HL-60/S4 (cell line): ENCODE measurements around the gene STMN3.
"Not testable (repeated sequence)": the region's sequence is repeated elsewhere in the genome, so short reads cannot be mapped to it uniquely, and the experiment has no call there.

ENCODE experiments used
- in situ Hi-C: fragments of 300-500 bp; cut with MboI; formaldehyde crosslinking; loops from 2 replicates; pipeline ENCODE4 v1.14.3; 2022; ENCODE audit warnings: low sequenced_read_pairs

The STMN3 gene

DNA sequence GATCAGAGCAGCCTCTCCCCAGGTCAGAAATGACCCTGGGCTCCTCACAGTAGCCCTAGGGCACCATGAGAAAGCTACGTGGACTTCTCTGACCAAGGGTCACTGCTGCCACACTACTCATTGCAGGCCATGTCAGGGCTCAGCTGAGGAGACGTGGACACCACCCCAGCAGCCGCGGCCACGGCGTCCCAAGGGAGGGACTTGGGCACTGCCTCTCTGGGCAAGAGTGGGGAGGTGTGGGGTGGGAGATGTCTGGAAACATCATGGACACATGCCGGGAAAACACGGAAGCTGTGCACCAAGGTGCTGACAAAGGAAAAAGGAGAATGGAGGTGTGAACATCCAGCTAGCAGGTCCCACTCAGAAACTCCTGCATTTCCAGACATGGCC, 35.4 kb downstream of the STMN3 start:
- in situ Hi-C loops = no loop called here

DNA sequence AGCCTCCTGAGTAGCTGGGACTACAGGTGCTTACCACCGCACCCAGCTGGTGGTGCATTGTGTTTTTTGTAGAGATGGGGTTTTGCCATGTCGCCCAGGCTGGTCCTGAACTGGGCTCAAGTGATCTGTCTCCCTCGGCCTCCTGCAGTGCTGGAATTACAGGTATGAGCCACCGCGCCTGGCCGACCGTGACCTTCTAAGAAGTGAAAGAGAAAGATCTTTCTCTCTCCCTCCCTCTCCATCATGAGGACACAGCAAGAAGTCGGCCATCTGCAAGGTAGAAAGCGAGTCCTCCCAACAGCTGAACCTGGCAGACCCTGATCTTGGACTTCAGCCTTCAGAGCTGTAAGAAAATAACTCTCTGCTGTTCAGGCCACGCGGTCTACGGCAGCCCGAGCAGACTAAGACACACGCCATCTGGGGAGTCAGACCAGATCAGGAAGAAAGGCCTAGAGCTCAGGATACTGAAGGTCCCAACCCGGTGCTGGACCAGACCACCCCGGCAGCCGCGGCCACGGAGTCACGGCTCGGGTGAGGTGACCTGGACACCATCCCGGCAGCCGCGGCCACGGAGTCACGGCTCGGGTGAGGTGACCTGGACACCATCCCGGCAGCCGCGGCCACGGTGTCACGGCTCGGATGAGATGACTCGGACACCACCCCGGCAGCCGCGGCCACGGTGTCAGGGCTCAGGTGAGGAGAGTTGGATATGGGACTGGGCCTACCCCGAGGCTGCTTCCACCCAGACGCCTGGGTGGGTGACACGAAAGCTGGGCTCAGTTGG, 35.9 kb downstream of the STMN3 start:
- in situ Hi-C loops = no loop called here

DNA sequence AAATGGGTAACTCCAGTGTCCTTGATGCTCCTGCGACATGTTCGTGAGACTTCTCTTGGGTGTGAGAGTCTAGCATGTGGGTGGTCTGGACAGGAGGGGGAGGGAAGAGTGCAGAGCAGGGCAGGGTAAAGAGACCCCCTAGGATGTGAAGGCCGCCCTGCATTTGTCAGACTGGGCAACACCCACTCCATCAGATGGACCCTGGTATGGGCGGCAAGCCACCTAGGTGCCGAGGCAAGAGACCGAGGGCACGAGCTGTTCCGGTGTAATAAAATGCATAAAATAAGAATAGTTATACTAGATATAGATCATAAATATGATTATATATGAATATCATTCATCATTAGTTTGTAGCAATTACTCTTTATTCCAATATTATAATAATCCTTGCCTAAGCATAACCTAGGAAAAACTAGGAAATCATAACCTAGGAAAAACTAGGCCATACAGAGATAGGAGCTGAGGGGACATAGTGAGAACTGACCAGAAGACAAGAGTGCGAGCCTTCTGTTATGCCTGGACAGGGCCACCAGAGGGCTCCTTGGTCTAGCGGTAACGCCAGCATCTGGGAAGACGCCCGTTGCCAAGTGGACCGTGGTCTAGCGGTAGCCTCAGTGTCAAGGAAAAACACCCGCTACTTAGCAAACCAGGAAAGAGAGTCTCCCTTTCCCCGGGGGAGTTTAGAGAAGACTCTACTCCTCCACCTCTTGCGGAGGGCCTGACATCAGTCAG, 39.2 kb downstream of the STMN3 start:
- in situ Hi-C loops = not testable (repeated sequence)

DNA sequence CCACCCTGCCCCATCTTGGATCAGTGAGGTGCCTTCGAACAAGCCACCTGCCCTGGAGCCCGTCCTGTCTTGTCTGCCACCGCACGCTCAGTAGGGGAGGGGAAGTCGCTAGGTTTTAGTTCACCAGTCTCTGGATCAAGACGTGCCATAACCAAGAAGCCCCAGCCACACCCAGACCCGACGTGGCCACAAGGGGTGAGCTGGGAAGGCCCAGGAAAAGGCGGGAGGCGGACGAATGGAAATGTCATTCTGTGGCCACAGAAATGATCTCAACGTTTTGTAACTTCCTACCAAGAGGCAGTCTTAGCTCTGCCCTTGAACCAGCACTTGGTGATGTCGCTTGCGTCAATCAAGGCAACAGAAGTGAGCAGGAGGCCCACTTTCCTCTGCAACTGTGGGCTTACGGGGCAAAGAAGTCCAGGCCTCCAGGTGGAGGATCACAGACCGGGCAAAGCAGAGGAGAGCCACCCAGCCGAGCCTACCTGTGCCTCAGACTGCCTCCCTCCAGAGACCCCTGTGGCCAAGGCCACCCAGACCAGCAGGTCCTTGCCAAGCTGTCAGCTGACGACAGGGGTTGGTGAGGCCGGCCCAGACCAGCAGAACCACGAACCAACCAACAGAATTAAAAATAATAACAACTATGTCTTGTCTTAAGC, 40.8 kb downstream of the STMN3 start:
- in situ Hi-C loops = no loop called here

DNA sequence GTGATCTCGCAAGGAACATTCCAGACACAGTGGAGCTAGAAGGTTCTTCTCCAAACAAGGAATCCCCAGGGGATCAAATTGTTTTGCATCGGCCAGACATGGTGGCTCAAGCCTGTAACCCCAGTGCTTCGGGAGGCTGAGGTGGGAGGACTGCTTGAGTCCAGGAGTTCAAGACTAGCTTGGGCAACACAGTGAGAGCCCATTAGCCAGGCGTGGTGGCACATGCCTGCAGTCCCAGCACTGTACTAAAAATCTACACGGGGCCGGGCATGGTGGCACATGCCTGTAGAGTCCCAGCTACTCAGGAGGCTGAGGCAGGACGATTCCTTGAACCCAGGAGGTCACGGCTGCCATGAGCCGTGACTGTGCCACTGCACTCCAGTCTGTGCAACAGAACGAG, 41.6 kb downstream of the STMN3 start:
- in situ Hi-C loops = no loop called here

DNA sequence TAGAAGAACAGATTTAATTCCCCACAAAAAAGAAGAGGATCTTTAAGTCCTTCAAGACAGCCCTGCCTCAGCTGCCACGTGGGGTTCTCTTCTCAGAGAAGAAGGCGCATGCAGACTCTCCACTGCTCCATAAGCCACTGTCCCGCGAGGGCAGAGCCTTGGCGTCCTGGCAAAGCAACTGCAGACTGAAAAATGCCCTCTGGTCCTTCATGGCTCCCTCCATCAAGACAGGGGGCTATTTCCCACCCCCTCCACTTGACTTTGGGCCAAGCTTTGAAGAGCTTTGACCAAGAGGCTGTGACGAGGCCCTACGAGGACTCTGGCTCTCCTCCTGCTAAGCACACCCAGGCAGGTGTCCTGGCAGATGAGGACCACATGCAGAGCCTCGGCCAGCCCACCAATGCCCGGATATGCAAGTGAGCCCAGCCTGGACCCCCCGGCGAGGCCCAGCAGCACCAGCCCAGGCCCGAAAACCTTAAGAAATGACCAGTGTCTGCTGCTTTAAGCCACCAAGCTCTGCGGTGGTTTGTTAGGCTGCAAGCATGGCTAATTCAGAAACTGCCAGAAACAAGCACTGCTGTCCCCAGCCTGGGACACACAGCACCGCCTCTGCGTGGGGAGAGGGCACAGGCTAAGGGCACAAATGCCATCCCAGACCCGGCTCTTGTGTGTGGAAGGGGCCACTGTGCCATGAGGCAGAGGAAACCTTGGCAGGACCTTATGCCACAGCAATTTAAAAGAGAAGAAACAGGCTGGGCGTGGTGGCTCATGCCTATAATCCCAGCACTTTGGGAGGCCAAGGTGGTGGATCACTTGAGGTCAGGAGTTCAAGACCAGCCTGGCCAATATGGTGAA, 42.4 kb downstream of the STMN3 start:
- in situ Hi-C loops = no loop called here

DNA sequence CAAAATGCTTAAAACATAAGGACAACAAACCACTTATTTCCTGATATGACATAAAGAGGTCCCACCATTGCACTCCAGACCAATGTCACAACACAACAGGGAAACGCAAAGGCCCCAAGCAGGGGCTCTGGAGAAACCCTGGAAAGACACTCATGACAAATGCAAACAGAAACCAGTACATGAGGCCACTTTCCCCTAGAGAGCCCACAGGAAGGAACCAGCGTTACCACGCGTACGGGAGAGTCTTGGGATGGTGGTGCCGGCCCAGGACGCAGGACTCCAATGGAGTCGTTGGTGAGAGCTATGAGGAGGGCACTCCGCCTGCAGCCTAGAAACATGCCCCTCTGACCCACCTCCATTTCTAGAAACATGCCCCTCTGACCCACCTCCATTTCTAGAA, 46.5 kb downstream of the STMN3 start:
- in situ Hi-C loops = no loop called here

DNA sequence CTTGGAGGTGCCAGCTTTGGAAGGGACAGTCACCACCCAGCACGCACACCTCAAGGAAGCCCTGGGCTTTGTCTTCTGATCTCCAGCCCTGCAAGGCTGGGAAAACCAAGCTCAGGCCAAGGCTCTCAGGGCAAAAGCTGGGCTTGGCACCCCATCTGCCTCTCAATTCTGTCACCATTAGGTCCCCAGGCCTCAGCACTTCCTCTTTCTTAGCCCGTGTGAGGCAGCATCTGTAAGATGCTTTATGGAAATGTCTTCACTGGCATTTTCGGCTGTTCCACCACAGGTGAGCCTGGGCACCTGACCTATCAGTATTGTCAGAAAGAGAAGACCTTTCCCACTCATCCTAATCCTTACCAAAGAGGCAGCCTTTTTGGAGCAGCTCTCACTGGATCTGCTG, 50.9 kb downstream of the STMN3 start:
- in situ Hi-C loops = no loop called here

DNA sequence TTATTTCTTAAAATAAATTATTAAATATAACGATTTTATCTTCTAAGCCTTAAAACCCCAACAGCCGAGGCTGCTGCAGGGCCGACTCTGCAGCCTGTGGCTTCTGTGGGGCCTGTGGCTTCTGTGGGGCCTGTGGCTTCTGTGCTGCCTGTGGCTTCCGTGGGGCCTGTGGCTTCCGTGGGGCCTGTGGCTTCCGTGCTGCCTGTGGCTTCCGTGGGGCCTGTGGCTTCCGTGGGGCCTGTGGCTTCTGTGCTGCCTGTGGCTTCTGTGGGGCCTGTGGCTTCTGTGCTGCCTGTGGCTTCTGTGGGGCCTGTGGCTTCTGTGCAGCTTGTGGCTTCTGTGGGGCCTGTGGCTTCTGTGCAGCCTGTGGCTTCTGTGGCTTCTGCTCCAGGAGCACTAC, 51.5 kb downstream of the STMN3 start:
- in situ Hi-C loops = not testable (repeated sequence)

DNA sequence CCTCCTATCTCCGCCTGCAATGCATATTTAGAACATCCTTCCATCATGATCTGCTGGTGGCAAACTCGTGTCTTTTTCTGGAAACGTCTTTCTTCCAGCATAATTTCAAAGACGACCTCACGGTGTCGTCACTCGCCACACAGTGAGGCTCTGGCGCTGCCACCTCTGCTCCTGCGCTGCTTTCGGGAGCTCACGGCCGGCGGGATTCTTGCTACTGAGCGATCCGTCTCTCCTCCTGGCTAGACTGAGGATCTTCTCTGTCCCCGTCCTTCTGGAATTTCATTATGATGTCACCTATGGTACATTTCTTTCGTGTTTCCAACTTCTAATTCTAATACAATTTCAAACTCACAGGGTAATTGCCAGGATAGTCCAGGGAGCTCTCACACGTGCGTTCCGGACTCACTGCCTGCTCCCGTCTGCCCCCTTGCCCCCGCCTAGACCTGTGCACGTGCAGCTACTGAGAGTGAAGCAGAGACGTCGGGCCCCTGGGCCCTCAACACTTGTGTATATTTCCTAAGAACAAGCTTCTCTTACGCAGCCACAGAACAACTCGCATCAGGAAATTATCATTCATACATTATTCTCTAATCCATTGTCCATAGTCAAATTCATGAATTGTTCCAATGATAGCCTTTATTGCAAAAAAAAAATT, 53.7 kb downstream of the STMN3 start:
- in situ Hi-C loops = no loop called here

DNA sequence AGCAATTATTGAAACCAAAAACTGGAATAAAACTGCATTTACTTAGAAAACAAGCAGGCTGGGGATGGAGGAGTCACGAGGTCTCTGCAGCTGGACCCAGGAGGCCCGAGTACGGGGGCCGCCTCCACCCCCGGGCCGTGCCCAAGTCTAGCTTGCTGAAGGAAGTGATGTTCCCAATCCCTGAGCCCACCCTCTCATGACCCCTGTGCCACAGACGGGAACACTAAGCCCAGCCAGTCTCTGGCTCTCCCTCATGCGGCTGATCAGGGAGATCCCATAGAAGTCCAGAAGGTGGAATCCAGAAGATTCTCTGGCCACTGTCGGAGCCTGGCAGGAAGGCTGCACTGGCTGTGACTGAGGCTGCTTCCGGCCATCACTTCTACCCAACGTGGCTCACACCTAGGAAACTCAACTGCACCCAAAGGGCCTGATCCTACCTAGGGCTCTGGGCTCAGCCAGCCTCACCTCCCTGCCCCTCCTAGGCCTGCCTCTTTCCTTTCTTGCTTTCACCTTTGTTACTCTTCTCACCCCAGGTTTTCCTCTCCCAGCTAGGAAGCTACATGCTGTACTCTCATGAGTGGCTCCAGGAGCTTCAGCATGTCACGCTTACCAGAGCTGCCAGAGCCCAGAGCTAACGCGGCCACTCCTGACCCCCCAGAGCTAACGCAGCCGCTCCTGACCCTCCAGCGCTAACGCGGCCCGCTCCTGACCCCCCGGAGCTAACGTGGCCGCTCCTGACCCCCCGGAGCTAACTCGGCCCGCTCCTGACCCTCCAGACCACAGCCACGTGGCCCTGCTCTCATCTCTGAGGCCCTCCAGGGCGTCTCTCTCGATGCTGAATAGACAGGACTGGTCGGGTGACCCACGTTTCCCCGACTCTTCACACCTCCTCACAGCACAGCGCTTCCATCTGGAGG, 54.5 kb downstream of the STMN3 start:
- in situ Hi-C loops = no loop called here

DNA sequence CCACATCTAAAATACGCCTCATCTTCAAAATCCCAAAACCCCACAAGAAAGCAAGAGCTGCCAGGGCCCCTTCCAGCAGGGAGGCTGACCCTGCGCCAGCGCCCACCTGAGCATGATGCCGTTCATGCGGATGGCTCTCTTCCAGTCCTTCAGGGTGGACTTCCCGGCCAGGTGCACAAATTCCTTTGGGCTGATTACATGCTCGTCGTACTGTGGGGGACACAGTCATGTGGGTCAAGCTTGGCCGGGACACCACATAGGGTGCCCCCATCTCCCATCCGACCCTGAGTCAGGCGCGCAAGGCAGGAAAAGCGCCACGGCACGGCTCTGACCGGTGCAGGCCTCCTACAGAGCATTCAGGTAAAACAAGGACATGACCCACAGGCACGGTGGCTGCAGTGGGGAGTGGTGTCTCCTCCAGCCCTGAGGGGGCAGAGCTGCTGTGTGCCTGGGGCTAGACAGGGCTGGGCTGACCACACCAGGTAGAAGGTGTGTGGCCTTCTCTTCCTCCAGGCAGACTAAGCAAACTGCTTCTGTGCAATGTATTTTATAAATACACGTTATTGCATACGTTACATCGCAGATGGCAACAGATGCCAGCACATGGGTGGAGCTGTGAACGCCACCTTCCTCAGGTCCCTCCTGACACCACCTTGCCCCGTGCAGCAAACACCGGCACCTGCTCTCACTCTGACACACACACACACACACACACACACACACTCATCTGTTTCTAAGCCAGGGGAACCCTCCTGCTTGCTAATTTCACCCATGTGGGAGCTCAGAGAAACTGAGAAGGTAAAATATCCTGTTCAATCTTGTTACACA, 55.4 kb downstream of the STMN3 start:
- in situ Hi-C loops = no loop called here

DNA sequence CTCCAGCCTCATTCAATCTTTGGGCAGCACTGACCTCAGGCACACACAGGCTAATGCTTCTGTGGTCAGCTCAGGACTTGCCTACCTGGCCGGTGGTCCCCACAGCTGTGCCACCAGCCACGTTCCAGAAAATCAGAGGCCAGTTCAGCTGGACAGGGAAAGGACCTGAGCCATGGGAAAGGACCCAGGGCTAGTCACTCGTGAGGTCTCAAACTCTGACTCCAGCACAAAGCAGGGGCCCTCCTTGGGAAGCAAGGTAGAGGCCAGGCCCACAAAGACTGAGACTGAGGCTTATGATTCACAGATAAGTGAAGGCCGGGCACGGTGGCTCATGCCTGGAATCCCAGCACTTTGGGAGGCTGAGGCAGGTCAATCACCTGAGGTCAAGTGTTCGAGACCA, 56.8 kb downstream of the STMN3 start:
- in situ Hi-C loops = no loop called here

DNA sequence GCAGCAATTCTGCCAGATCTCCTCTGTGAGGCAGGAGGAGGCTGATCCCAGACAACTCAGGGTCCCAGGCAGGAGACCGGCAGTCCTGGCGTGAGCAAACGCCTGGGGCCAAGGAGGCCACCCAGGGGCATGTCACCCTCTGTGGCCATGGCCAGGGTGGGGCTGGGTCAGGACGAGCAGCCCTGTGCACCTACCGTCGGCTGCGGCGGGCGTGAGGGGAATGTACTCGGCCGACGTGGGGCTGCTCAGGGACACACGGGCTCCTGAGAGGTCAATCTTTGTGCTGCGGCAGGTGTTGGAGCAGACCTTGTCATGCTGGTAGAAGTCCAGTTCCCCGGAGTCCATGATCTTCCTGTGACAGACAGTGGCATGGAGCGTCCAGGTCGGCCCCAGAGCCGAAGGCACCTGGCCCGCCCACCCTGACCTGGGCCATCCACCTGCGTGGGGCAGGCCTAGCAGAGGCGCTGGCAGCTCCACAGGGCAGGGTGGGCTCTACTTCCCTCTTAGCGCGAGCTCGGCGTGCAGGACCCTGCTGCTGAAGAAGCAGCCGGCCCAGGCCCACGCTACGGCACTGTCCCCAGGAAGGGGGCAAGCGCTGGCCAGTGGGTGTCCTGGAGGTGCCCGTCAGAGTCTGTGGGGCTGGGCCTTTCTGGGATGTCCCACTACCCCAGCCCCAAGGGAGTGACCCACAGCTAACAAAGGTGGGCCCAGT, 57.7 kb downstream of the STMN3 start:
- in situ Hi-C loops = no loop called here

DNA sequence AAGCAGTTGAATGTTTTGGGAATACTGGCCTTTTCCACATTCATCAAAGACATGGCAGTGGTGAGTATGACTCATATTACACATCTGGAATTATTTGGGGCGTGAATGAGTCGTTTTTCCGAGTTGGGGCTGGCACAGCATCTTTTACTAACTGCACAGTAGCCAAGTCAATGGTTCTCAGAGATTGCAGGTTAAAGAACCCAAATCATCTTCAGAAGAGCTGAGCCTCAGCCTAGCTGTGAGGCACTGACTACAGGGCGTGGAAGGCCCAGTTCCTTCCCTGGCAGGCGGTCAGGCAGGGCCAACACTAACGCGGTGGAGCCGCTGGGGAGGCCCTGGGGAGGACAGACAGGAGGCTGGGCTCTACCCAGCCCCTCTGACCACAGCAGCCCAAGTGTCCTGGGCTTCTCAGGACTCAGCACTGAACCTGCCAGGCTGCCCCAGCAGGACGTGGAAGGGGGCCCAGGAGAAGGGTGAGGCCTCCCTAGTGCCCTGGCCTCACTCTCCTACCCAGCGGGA, 59.1 kb downstream of the STMN3 start:
- in situ Hi-C loops = no loop called here

DNA sequence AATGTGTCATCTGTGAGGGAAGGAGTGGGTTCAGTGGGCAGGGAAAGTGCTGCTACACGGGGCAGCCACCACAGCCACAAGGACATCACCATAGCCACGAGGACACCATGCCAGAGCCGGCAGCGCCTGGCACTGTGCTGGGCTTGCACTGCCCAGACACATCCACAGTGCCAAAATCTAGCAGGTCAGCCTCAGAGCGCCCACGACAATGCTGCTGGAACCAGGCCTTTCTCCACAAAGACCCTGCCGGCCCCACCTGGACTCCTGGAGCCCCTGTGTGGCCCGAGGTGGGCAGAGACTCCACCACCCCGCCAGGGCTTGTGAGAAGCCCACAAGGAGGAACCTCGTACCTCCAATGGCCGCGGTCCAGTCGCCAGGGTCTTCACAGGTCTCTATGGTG, 60.6 kb downstream of the STMN3 start:
- in situ Hi-C loops = no loop called here

DNA sequence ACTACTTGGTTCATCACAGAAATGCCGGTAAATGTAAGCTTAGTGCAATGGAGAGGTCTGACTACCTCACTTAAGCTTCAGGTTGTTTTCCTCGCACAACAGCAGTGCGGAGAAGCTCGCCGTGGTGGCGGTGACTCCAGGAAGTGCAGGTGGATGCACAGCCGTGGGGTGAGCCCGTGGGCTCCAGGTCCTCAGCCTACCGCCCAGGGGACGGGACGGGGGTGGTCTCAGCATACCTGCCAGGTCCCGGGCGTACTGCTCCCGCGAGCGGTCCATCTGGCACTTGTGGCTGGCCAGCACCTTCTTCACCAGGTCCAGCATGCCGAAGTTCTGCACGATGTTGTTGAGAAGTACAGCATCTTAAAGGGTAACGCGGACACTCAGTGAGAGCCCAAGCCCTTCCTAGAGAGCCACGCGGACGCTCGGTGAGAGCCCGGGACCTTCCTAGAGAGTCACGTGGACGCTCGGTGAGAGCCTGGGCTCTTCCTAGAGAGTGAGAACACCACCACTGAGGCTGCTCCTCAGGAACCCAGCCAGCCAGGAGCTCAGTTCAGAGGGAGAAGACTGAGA, 61.4 kb downstream of the STMN3 start:
- in situ Hi-C loops = no loop called here

DNA sequence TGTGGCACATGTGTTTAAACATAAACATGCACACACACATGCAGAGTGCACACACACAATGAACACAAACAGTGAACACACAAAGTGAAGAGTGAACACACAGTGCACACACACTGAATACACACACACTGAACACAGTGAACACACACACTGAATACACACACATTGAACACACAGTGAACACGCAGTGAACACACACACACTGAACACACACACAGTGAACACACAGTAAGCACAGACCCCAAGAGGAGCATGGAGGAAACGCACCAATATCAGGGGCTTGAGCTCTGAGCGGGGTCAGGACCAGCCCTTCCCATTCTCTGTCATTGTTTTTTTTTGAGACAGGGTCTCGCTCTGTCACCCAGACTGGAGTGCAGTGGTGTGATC, 62.1 kb downstream of the STMN3 start:
- in situ Hi-C loops = no loop called here
